Stimulated activated CD8-positive, alpha-beta memory T cell treated with anti-CD3 and anti-CD28 coated beads, Interleukin-2, amount 100 ng/mL, for 48 hours (primary cell): ENCODE data around the gene C1orf105.
"Not testable (repeated sequence)": the region's sequence is repeated elsewhere in the genome, so short reads cannot be mapped to it uniquely, and the experiment has no call there.

Experiments
- DNase-seq, 2 donors: peaks; one replicate each; pipeline ENCODE4 v3.0.0-alpha.2; 2020; ENCODE audit warnings: low read depth in 2 of 2

C1orf105 gene

GRCh38 chr1:172427191-172427590 is 6.7 kb downstream of the C1orf105 start:
- DNase-seq = no peak

- DNase-seq = no peak
These were observed 9.0 kb downstream of the C1orf105 start for GRCh38 chr1:172429331-172430127.

- DNase-seq = no peak
These were observed 9.6 kb downstream of the C1orf105 start for GRCh38 chr1:172430128-172430454.

- DNase-seq = no peak
These were observed 10.7 kb downstream of the C1orf105 start for GRCh38 chr1:172431204-172431603.

GRCh38 chr1:172431721-172432192 is 11.3 kb downstream of the C1orf105 start:
- DNase-seq = no peak

- DNase-seq = not testable (repeated sequence)
These were observed 16.7 kb downstream of the C1orf105 start for GRCh38 chr1:172437183-172437582.

- DNase-seq = no peak
These were observed 21.9 kb downstream of the C1orf105 start for GRCh38 chr1:172442404-172442803.

- DNase-seq = no peak
These were observed 22.5 kb downstream of the C1orf105 start for GRCh38 chr1:172442843-172443565.

GRCh38 chr1:172443666-172444453 is 23.4 kb downstream of the C1orf105 start, which contains the start of gene PIGC:
TSS of gene PIGC (minus strand) at chr1:172444069. CDS start at chr1:172442622, 1,447 bp downstream.
- DNase-seq = peak; percentile 88 to 93

GRCh38 chr1:172446547-172446946 is 26.1 kb downstream of the C1orf105 start:
- DNase-seq = no peak

GRCh38 chr1:172447641-172448040 is 27.2 kb downstream of the C1orf105 start:
- DNase-seq = no peak

GRCh38 chr1:172448995-172449584 is 28.6 kb downstream of the C1orf105 start:
- DNase-seq = no peak

- DNase-seq = no peak
These were observed 29.4 kb downstream of the C1orf105 start for GRCh38 chr1:172449585-172450523.

GRCh38 chr1:172450524-172450885 is 30.0 kb downstream of the C1orf105 start:
- DNase-seq = no peak

- no peak for DNase-seq
These were observed 30.5 kb downstream of the C1orf105 start for GRCh38 chr1:172451002-172451443.

- no peak for DNase-seq
These were observed 32.2 kb downstream of the C1orf105 start for GRCh38 chr1:172452536-172453152.

GRCh38 chr1:172453153-172453545 is 32.7 kb downstream of the C1orf105 start:
- no peak for DNase-seq

- no peak for DNase-seq
These were observed 33.1 kb downstream of the C1orf105 start for GRCh38 chr1:172453607-172454006.

GRCh38 chr1:172455451-172455850 is 35.0 kb downstream of the C1orf105 start:
- no peak for DNase-seq

GRCh38 chr1:172456344-172456769 is 35.9 kb downstream of the C1orf105 start:
- DNase-seq = no peak
